ENCODE data around the gene CRTAP. TPM values are rescaled to one million over a fixed set of nuclear protein-coding genes. Genes with fewer than 3 reads are reported as not detected.
A peak's percentile ranks its signal among the peaks of the same experiment; 100 is the strongest.
"Not testable (repeated sequence)": the region's sequence is repeated elsewhere in the genome, so short reads cannot be mapped to it uniquely, and the experiment has no call there.

CRTAP gene
- total RNA-seq (100 to 1,000 TPM; 245 to 509 (median 309) TPM), polyA plus RNA-seq (100 to 1,000 TPM in 1 of 3 donors, 10 to 100 TPM in 2; 25.7 to 124 (median 72.3) TPM)

- no peaks in the 10 kb centered on the region for H3K27me3 ChIP-seq
- H3K4me3 ChIP-seq: peak within 1 kb of the TSS; percentile 60 to 92 (median 75)
- H3K27ac ChIP-seq: peak within 1 kb of the TSS; percentile 95 to 99 (median 99)
- H3K4me1 ChIP-seq: peaks cover 0 to 34% (median 20%) of the 10 kb centered on the region in 4 donors
- peak; percentile 99 for DNase-seq
- peaks cover 0 to 6% (median 0%) of the 10 kb centered on the region in 4 donors for H3K36me3 ChIP-seq
- TF ChIP-seq CTCF (IDR thresholded peaks at IDR 0.05): no peak
- TF ChIP-seq POLR2A (IDR thresholded peaks at IDR 0.05): peak; percentile 26 to 29
- TF ChIP-seq POLR2AphosphoS5 (IDR thresholded peaks at IDR 0.05): peak; percentile 29 to 72 (median 64)
- no peak for TF ChIP-seq EP300 (IDR thresholded peaks at IDR 0.05)
- intact Hi-C loops (cut with DNase I): loop anchor here (1.0 to 5.0 kb wide), 2 partner anchors 17 to 328 kb away; partner anchors contain the start of genes GLB1, TMPPE and UBP1
- no peaks in the 10 kb centered on the region for H3K9me3 ChIP-seq
- WGBS, 2 donors: 0 to 1% methylated on average over 98 of the region's 98 CpGs
Observed at GRCh38 chr3:33113772-33114621, at the start of gene CRTAP. Gene CRTAP, plus strand, starts transcription at chr3:33114014. Its CDS starts 64 bp downstream, at chr3:33114078.

- Histone ChIP-seq H3K36me3 (peaks cover 4 to 77% (median 10%) of the 10 kb centered on the region in 4 donors), H3K9me3 (no peaks in the 10 kb centered on the region), H3K4me3 (no peak overlapping the region), H3K4me1 (no peaks in the 10 kb centered on the region), H3K27ac (no peak overlapping the region), H3K27me3 (no peaks in the 10 kb centered on the region)
- no peak for DNase-seq
- 89 to 92% methylated on average over 2 of the region's 2 CpGs for WGBS, 2 donors
- no peak for TF ChIP-seq EP300 (IDR thresholded peaks at IDR 0.05)
- no peak for TF ChIP-seq POLR2A (IDR thresholded peaks at IDR 0.05)
- TF ChIP-seq CTCF (IDR thresholded peaks at IDR 0.05): no peak
- no peak for TF ChIP-seq POLR2AphosphoS5 (IDR thresholded peaks at IDR 0.05)
- intact Hi-C loops (cut with DNase I): no loop called here
Observed at GRCh38 chr3:33064929-33065328, 48.9 kb upstream of the CRTAP start.

GRCh38 chr3:33067484-33067883 is 46.3 kb upstream of the CRTAP start:
- intact Hi-C loops (cut with DNase I): no loop called here
- 73 to 74% methylated on average over 3 of the region's 3 CpGs for WGBS, 2 donors

GRCh38 chr3:33069862-33070261 is 44.0 kb upstream of the CRTAP start:
- H3K36me3 ChIP-seq: peaks cover 4 to 56% (median 7%) of the 10 kb centered on the region in 4 donors
- not testable (repeated sequence) for DNase-seq, H3K4me1 ChIP-seq, H3K27me3 ChIP-seq, H3K9me3 ChIP-seq, H3K27ac ChIP-seq, H3K4me3 ChIP-seq
- intact Hi-C loops (cut with DNase I): loop anchor here (5.0 kb wide), 1 partner anchor 118 kb away; the partner anchor contains the start of gene CCR4
- 32 to 33% methylated on average over 3 of the region's 3 CpGs for WGBS, 2 donors

More at GRCh38 chr3:33067484-33067883, 46.3 kb upstream of the CRTAP start:
- H3K9me3 ChIP-seq: no peaks in the 10 kb centered on the region
- no peaks in the 10 kb centered on the region for H3K4me1 ChIP-seq
- H3K27me3 ChIP-seq: no peaks in the 10 kb centered on the region
- no peak overlapping the region for H3K27ac ChIP-seq
- no peak overlapping the region for H3K4me3 ChIP-seq
- TF ChIP-seq EP300 (IDR thresholded peaks at IDR 0.05) (no peak), POLR2AphosphoS5 (IDR thresholded peaks at IDR 0.05) (no peak), POLR2A (IDR thresholded peaks at IDR 0.05) (no peak), CTCF (IDR thresholded peaks at IDR 0.05) (no peak)
- DNase-seq: no peak
- H3K36me3 ChIP-seq: peaks cover 4 to 76% (median 10%) of the 10 kb centered on the region in 4 donors

- Histone ChIP-seq H3K4me1 (peaks cover 0 to 11% (median 3%) of the 10 kb centered on the region in 4 donors), H3K4me3 (no peak overlapping the region), H3K9me3 (no peaks in the 10 kb centered on the region), H3K27me3 (no peaks in the 10 kb centered on the region), H3K36me3 (peaks cover 0 to 46% (median 2%) of the 10 kb centered on the region in 4 donors), H3K27ac (no peak overlapping the region)
- DNase-seq: no peak
- intact Hi-C loops (cut with DNase I): loop anchor here (5.0 kb wide), 1 partner anchor 119 kb away; the partner anchor contains the start of gene CCR4
- WGBS, 2 donors: 90 to 95% methylated on average over 4 of the region's 4 CpGs
- TF ChIP-seq CTCF (IDR thresholded peaks at IDR 0.05) (no peak), EP300 (IDR thresholded peaks at IDR 0.05) (no peak), POLR2AphosphoS5 (IDR thresholded peaks at IDR 0.05) (no peak), POLR2A (IDR thresholded peaks at IDR 0.05) (no peak)
Observed at GRCh38 chr3:33071181-33071580, 42.6 kb upstream of the CRTAP start.

Data from sigmoid colon (tissue), 7 donors.